Endothelial cell of umbilical vein (primary cell): ENCODE results near the gene CPTP. TPM values are rescaled to one million over a fixed set of nuclear protein-coding genes. Genes with fewer than 3 reads are reported as not detected.

ENCODE experiments used
- BruUV-seq: library from RNA; stranded (reverse); fragments of 400-500 nt; replicated peaks from 2 replicates; lab custom pipeline; 2021; lab: Mats Ljungman, UMichigan
- CTCF ChIA-PET: fragments of 300-600, 350-600 bp; sonication (Branson Sonifier 250); formaldehyde crosslinking; loops from one replicate; lab custom pipeline; 2021; ENCODE audit warnings: antibody characterized with exemption, inconsistent platforms; lab: Charles Lee
- POLR2A ChIA-PET: fragments of 300-600, 350-600 bp; sonication (Branson Sonifier 250); formaldehyde crosslinking; loops from one replicate; lab custom pipeline; 2021; ENCODE audit warnings: antibody characterized with exemption, inconsistent platforms; lab: Charles Lee
- DNase-seq: peaks from one replicate; pipeline ENCODE4 v3.0.0-alpha.2; 2011; ENCODE audit warnings: low read depth, low spot score
- FAIRE-seq: peaks from 2 replicates; lab custom pipeline; 2011; peaks lifted over from hg19 to GRCh38; lab: Jason Lieb, UNC
- H2AFZ ChIP-seq: 2 replicates; pipeline ENCODE4 v1.6.0; 2012; ENCODE audit warnings: low read depth, low read length, control low read depth, inconsistent platforms
- H3K27ac ChIP-seq: 2 replicates; pipeline ENCODE4 v1.5.1; 2011; ENCODE audit warnings: low read depth, mild to moderate bottlenecking, control low read depth, low read length, moderate library complexity; ENCODE audit not compliant: insufficient read depth
- H3K27me3 ChIP-seq, 2 experiments: 2 replicates each; pipeline versions ENCODE4 v1.6.0 to v1.6.1; 2011; ENCODE audit warnings: low read length in 2 of 2, mixed read lengths in 1 of 2; ENCODE audit not compliant: control insufficient read depth in 2 of 2, insufficient read depth in 2 of 2
- H3K36me3 ChIP-seq, 2 experiments: 2 replicates in 1 of 2; 3 replicates in 1 of 2; pipeline ENCODE4 v1.5.1; 2011; ENCODE audit warnings: low read length in 2 of 2, mild to moderate bottlenecking in 1 of 2, moderate library complexity in 1 of 2; ENCODE audit not compliant: control insufficient read depth in 2 of 2, insufficient read depth in 2 of 2; ENCODE audit errors: extremely low read depth in 1 of 2
- H3K4me1 ChIP-seq: 3 replicates; pipeline ENCODE4 v1.5.1; 2011; ENCODE audit warnings: mild to moderate bottlenecking, low read length; ENCODE audit not compliant: control insufficient read depth, insufficient read depth; ENCODE audit errors: extremely low read depth
- H3K4me2 ChIP-seq: 2 replicates; pipeline ENCODE4 v1.6.1; 2011; ENCODE audit warnings: low read length, control low read depth, mixed read lengths; ENCODE audit not compliant: insufficient read depth
- H3K4me3 ChIP-seq, 3 experiments: fragments of 200-600 bp in 1 of 3; sonication (generic), shearing (Covaris generic) in 1 of 3; replicated peaks in 1 of 3; 2 replicates each; pipeline ENCODE4 v1.5.1; 2011 to 2016; ENCODE audit warnings: control low read depth in 3 of 3, low read length in 3 of 3, mild to moderate bottlenecking in 2 of 3, inconsistent platforms in 1 of 3, low read depth in 1 of 3, moderate library complexity in 1 of 3; ENCODE audit not compliant: insufficient read depth in 1 of 3
- H3K79me2 ChIP-seq: 2 replicates; pipeline ENCODE4 v1.6.0; 2012; ENCODE audit warnings: low read length, inconsistent platforms; ENCODE audit not compliant: control insufficient read depth, insufficient read depth
- H3K9ac ChIP-seq: replicated peaks from 2 replicates; pipeline ENCODE3; 2011; ENCODE audit warnings: low read length, control low read depth; ENCODE audit not compliant: insufficient read depth; ENCODE audit errors: extremely low read depth
- H3K9me1 ChIP-seq: replicated peaks from 3 replicates; pipeline ENCODE4 v1.6.0; 2011; ENCODE audit warnings: mild to moderate bottlenecking, low read length; ENCODE audit not compliant: control insufficient read depth, insufficient read depth; ENCODE audit errors: extremely low read depth
- H3K9me3 ChIP-seq: replicated peaks from 2 replicates; pipeline ENCODE4 v1.5.1; 2012; ENCODE audit warnings: low read length, inconsistent platforms; ENCODE audit not compliant: control insufficient read depth, insufficient read depth
- H4K20me1 ChIP-seq: replicated peaks from 2 replicates; pipeline ENCODE3; 2011; ENCODE audit warnings: mild to moderate bottlenecking, low read length; ENCODE audit not compliant: control insufficient read depth, insufficient read depth; ENCODE audit errors: extremely low read depth
- CTCF ChIP-seq, 2 donors: IDR thresholded peaks; 1 replicate in 1 of 2; 2 replicates in 1 of 2; pipeline ENCODE4 v1.5.1; 2011; ENCODE audit warnings: low read length in 2 of 2, mild to moderate bottlenecking in 2 of 2, moderate library complexity in 2 of 2, control low read depth in 1 of 2, inconsistent platforms in 1 of 2, low read depth in 1 of 2; ENCODE audit not compliant: insufficient read depth in 1 of 2; ENCODE audit errors: extremely low read depth in 1 of 2
- EZH2 ChIP-seq: IDR thresholded peaks from 2 replicates; pipeline ENCODE4 v1.6.1; 2012; ENCODE audit warnings: borderline replicate concordance, low read depth, mild to moderate bottlenecking, moderate library complexity, low read length, inconsistent platforms; ENCODE audit not compliant: severe bottlenecking
- FOS ChIP-seq: IDR thresholded peaks from 2 replicates; pipeline ENCODE4 v1.6.1; 2011; ENCODE audit warnings: mild to moderate bottlenecking, low read length, moderate library complexity, borderline replicate concordance; ENCODE audit not compliant: insufficient read depth
- GATA2 ChIP-seq: IDR thresholded peaks from 2 replicates; pipeline ENCODE4 v1.7.0; 2011; ENCODE audit warnings: low read depth, mild to moderate bottlenecking, moderate library complexity, mixed read lengths, low read length; ENCODE audit not compliant: insufficient read length, insufficient read depth
- JUN ChIP-seq: IDR thresholded peaks from 2 replicates; pipeline ENCODE4 v1.6.1; 2011; ENCODE audit warnings: borderline replicate concordance, low read depth; ENCODE audit not compliant: insufficient read length, insufficient read depth
- MAX ChIP-seq: IDR thresholded peaks from 2 replicates; pipeline ENCODE4 v1.6.1; 2011; ENCODE audit not compliant: insufficient read depth, insufficient read length
- MYC ChIP-seq: IDR thresholded peaks from one replicate; pipeline ENCODE4 v1.6.1; 2011; ENCODE audit warnings: mild to moderate bottlenecking, low read depth, low read length
- POLR2A ChIP-seq: IDR thresholded peaks from 2 replicates; pipeline ENCODE4 v1.6.1; 2012; ENCODE audit warnings: low read depth, mild to moderate bottlenecking, control low read depth, low read length
- POLR2AphosphoS5 ChIP-seq: IDR thresholded peaks from 2 replicates; pipeline ENCODE4 v1.6.1; 2012; ENCODE audit warnings: low read depth, mild to moderate bottlenecking, control low read depth, low read length, moderate library complexity; ENCODE audit not compliant: insufficient read depth
- dilution Hi-C: fragments of 300-500 bp; cut with MboI; formaldehyde crosslinking; loops from one replicate; pipeline ENCODE4 v1.15.0; 2019; ENCODE audit warnings: low sequenced_read_pairs; ENCODE audit not compliant: extremely low pct_ligation_motif_present
- intact Hi-C: fragments of 100-400 bp; cut with micrococcal nuclease; formaldehyde crosslinking; loops from one replicate; pipeline ENCODE4 v1.10.0; 2022
- polyA plus RNA-seq, 4 experiments: library from polyadenylated mRNA; depleted of rRNA in 3 of 4; stranded (reverse) in 3 of 4; unstranded in 1 of 4; fragments of >200 nt; gene quantifications; 2 replicates each; pipeline versions ENCODE4 v1.2.1 to v1.2.3, GENCODE V29; 2011 to 2012; ENCODE audit warnings: missing spikeins in 1 of 4
- total RNA-seq: library from RNA; stranded (reverse); gene quantifications from 2 replicates; pipeline ENCODE4 v1.2.3, GENCODE V29; 2021

CPTP gene
- total and polyA plus RNA-seq, 2 donors (not counting 3 experiments of a cell fraction or from before 2014, with no cell fraction given), result 20.9 to 29.5 TPM

- Histone ChIP-seq H3K9ac (no peak overlapping the region), H2AFZ (no peak overlapping the region), H4K20me1 (no peaks in the 10 kb centered on the region), H3K4me2 (no peak overlapping the region), H3K9me1 (no peaks in the 10 kb centered on the region), H3K4me1 (peaks cover under 1% of the 10 kb centered on the region), H3K9me3 (no peaks in the 10 kb centered on the region), H3K27me3 (no peaks in the 10 kb centered on the region), H3K27ac (no peak overlapping the region), H3K36me3 (no peaks in the 10 kb centered on the region), H3K79me2 (no peaks in the 10 kb centered on the region), H3K4me3 (no peak overlapping the region)
- CTCF ChIA-PET, result interaction anchor here (1.9 kb wide), 1 partner anchor 165 kb away, joined by 12 read pairs; no protein-coding TSS in a partner anchor
- intact Hi-C loops (no loop called here), dilution Hi-C loops (no loop called here)
- POLR2A ChIA-PET, result no interaction called here
- DNase-seq (no peak), FAIRE-seq (no peak)
- TF ChIP-seq MAX (no peak), CTCF (IDR thresholded peaks at IDR 0.05; ENCODE audit: extremely low read depth in 1 of 2, insufficient read depth in 1 of 2, low read depth in 1 of 2, low read length in 2 of 2) (no peak), MYC (no peak), EZH2 (no peak), GATA2 (no peak), JUN (no peak), POLR2A (no peak), POLR2AphosphoS5 (no peak), FOS (no peak)
- BruUV-seq, result no TSS peak
These were observed 37.1 kb upstream of the CPTP start for GRCh38 chr1:1287288-1288110.
